K562 (cell line): ENCODE measurements around the gene FANCD2. TPM values are rescaled to one million over a fixed set of nuclear protein-coding genes. Genes with fewer than 3 reads are reported as not detected.

Experiments
- BRD4 ChIP-seq: fragments of 200-600 bp; sonication (generic); IDR thresholded peaks from 2 replicates; pipeline ENCODE4 v1.6.1; 2017; ENCODE audit warnings: inconsistent platforms
- BRD9 ChIP-seq: fragments of 450-650 bp; IDR thresholded peaks from 2 replicates; pipeline ENCODE4 v1.6.1; 2018; ENCODE audit warnings: low read depth; ENCODE audit not compliant: partially characterized antibody
- ETV1 ChIP-seq: fragments of 450-650 bp; conservative IDR thresholded peaks from 2 replicates; pipeline ENCODE4 v1.6.1; 2016; ENCODE audit warnings: missing genetic modification characterization, control low read depth, low read depth, missing compliant biosample characterization
- HDAC6 ChIP-seq: IDR thresholded peaks from 2 replicates; pipeline ENCODE4 v1.6.1; 2012; ENCODE audit warnings: low read depth, mild to moderate bottlenecking, control low read depth, inconsistent platforms, low read length, moderate library complexity
- MAFG ChIP-seq: fragments of 450-650 bp; conservative IDR thresholded peaks from 2 replicates; pipeline ENCODE4 v1.6.1; 2016; ENCODE audit warnings: missing genetic modification characterization, missing compliant biosample characterization
- MCM7 ChIP-seq, 2 experiments: fragments of 450-650 bp; IDR thresholded peaks; 2 replicates each; pipeline ENCODE4 v1.6.1; 2016 to 2018
- MEF2A ChIP-seq: IDR thresholded peaks from 2 replicates; pipeline ENCODE4 v1.6.1; 2011; ENCODE audit warnings: low read depth, mild to moderate bottlenecking, low read length, moderate library complexity; ENCODE audit not compliant: control insufficient read depth
- MXI1 ChIP-seq: IDR thresholded peaks from 2 replicates; pipeline ENCODE4 v1.6.1; 2011; ENCODE audit warnings: low read depth, mild to moderate bottlenecking, improper control_type of control experiment, low read length
- NFRKB ChIP-seq: fragments of 450-650 bp; IDR thresholded peaks from 2 replicates; pipeline ENCODE4 v1.6.1; 2016; ENCODE audit warnings: low read depth
- NR4A1 ChIP-seq, 2 experiments: fragments of 250-450 bp in 1 of 2; fragments of 450-650 bp in 1 of 2; sonication (Bioruptor Pico) in 1 of 2; IDR thresholded peaks; 2 replicates each; pipeline versions ENCODE4 v1.4.0 to v1.6.1; 2016 to 2020; ENCODE audit warnings: mild to moderate bottlenecking in 2 of 2, missing compliant biosample characterization in 1 of 2, missing genetic modification characterization in 1 of 2, moderate library complexity in 1 of 2
- SMARCB1 ChIP-seq: IDR thresholded peaks from 2 replicates; pipeline ENCODE4 v1.6.1; 2011; ENCODE audit warnings: improper control_type of control experiment, low read depth; ENCODE audit not compliant: insufficient read length
- SMARCC2 ChIP-seq: fragments of 450-650 bp; IDR thresholded peaks from 2 replicates; pipeline ENCODE4 v1.6.1; 2017; ENCODE audit warnings: antibody characterized with exemption, moderate library complexity, mild to moderate bottlenecking, low read depth
- SMARCE1 ChIP-seq: fragments of 450-650 bp; IDR thresholded peaks from 2 replicates; pipeline ENCODE4 v1.7.1; 2016; ENCODE audit warnings: mild to moderate bottlenecking
- SOX6 ChIP-seq: fragments of 450-650 bp; IDR thresholded peaks from 2 replicates; pipeline ENCODE4 v1.6.1; 2014; ENCODE audit warnings: mild to moderate bottlenecking
- SP1 ChIP-seq: sonication (generic); formaldehyde crosslinking; IDR thresholded peaks from 2 replicates; pipeline ENCODE4 v1.8.1; 2022; ENCODE audit warnings: mild to moderate bottlenecking, missing genetic modification reagents
- SRSF1 ChIP-seq: fragments of 200-400 bp; formaldehyde crosslinking; IDR thresholded peaks from 2 replicates; pipeline ENCODE4 v1.6.1; 2017; ENCODE audit warnings: mild to moderate bottlenecking, low read depth, low read length, moderate library complexity
- YY1 ChIP-seq, 3 experiments: IDR thresholded peaks; 2 replicates each; pipeline ENCODE4 v1.6.1; 2011; ENCODE audit warnings: low read length in 2 of 3, mild to moderate bottlenecking in 2 of 3, moderate library complexity in 2 of 3, borderline replicate concordance in 1 of 3, control low read depth in 1 of 3, low read depth in 1 of 3; ENCODE audit not compliant: insufficient read depth in 3 of 3, insufficient replicate concordance in 2 of 3, control insufficient read depth in 1 of 3, insufficient read length in 1 of 3; ENCODE audit errors: extremely low read depth in 1 of 3
- ZNF263 ChIP-seq: sonication (generic); formaldehyde crosslinking; IDR thresholded peaks from 2 replicates; pipeline ENCODE4 v1.8.0; 2022; ENCODE audit warnings: mild to moderate bottlenecking, missing genetic modification reagents, borderline replicate concordance
- ZNF274 ChIP-seq: IDR thresholded peaks from 2 replicates; pipeline ENCODE4 v1.6.1; 2011; ENCODE audit warnings: low read depth, mild to moderate bottlenecking, low read length, moderate library complexity, borderline replicate concordance
- ZNF311 ChIP-seq: fragments of 250-450 bp; sonication (Bioruptor Pico); IDR thresholded peaks from 2 replicates; pipeline ENCODE4 v1.4.0; 2020; ENCODE audit warnings: mild to moderate bottlenecking, moderate library complexity
- polyA plus RNA-seq, 8 experiments: library from polyadenylated mRNA; depleted of rRNA in 4 of 8; stranded (reverse) in 5 of 8; unstranded in 3 of 8; fragments of >200 nt; fragmentation: Nextera tagmentation in 2 of 8; fragmentation: Illumina TruSeq in 1 of 8; extraction: Ambion mirVana in 2 of 8; extraction: Trizol in 1 of 8; gene quantifications; 2 replicates each; pipeline versions ENCODE4 v1.2.1 to v1.2.3, GENCODE V29; 2011 to 2014; ENCODE audit warnings: inconsistent platforms in 1 of 8, missing spikeins in 1 of 8
- total RNA-seq, 7 experiments: library from RNA; depleted of rRNA in 6 of 7; stranded (reverse); fragments of >200 nt in 6 of 7; fragmentation: Illumina TruSeq in 2 of 7; extraction: Trizol in 2 of 7; gene quantifications; 2 replicates each; pipeline versions ENCODE4 v1.2.1 to v1.2.3, GENCODE V29; 2011 to 2021; ENCODE audit warnings: low replicate concordance in 1 of 7
- TF ChIP-seq, protein P1 (sequence below): fragments of 450-650 bp; IDR thresholded peaks from 2 replicates; pipeline ENCODE4 v1.6.1; 2014; ENCODE audit warnings: low read depth, mild to moderate bottlenecking, moderate library complexity, borderline replicate concordance
- TF ChIP-seq, protein P2 (sequence below), 2 experiments: fragments of 150-350 bp in 1 of 2; IDR thresholded peaks; 2 replicates each; pipeline ENCODE4 v1.6.1; 2012 to 2016; ENCODE audit warnings: low read depth in 2 of 2, low read length in 2 of 2, mild to moderate bottlenecking in 1 of 2, moderate library complexity in 1 of 2

The FANCD2 gene
- total and polyA plus RNA-seq, 9 of the 15 experiments (the other 6 are each of a cell fraction or from before 2014, with no cell fraction given): 59.4 to 137 (median 96.1) TPM

- TF ChIP-seq SRSF1 (no peak), MXI1 (no peak; the same call in 1 of the 2 replicates), SOX6 (peak; percentile 78), BRD4 (peak; percentile 96), SMARCE1 (peak; percentile 97), YY1 (IDR thresholded peaks at IDR 0.05; ENCODE audit: borderline replicate concordance in 1 of 3, control insufficient read depth in 1 of 3, extremely low read depth in 1 of 3, insufficient read depth in 3 of 3, insufficient read length in 1 of 3, insufficient replicate concordance in 2 of 3, low read depth in 1 of 3, low read length in 2 of 3) (no peak), HDAC6 (no peak), SMARCB1 (peak; percentile 97), ZNF274 (no peak), ZNF263 (CRISPR knock-in tag) (0 out of 2 replicates have a peak, but pooled peaks have one; percentile 33), SP1 (CRISPR knock-in tag) (no peak), MAFG (tag) (peak; percentile 99), NFRKB (peak; percentile 93), SMARCC2 (peak; percentile 95), MCM7 (IDR thresholded peaks at IDR 0.05) (no peak), ETV1 (tag) (peak; percentile 7; the same call in 1 of the 2 replicates), ZNF311 (CRISPR knock-in tag) (peak; percentile 62; the same call in 1 of the 2 replicates), BRD9 (peak; percentile 90), MEF2A (peak; percentile 48; the same call in 1 of the 2 replicates), NR4A1 (CRISPR knock-in tag; IDR thresholded peaks at IDR 0.05) (no peak), NR4A1 (tag; IDR thresholded peaks at IDR 0.05) (peak; percentile 65; the same call in 1 of the 2 replicates)
- TF ChIP-seq, protein P1, sequence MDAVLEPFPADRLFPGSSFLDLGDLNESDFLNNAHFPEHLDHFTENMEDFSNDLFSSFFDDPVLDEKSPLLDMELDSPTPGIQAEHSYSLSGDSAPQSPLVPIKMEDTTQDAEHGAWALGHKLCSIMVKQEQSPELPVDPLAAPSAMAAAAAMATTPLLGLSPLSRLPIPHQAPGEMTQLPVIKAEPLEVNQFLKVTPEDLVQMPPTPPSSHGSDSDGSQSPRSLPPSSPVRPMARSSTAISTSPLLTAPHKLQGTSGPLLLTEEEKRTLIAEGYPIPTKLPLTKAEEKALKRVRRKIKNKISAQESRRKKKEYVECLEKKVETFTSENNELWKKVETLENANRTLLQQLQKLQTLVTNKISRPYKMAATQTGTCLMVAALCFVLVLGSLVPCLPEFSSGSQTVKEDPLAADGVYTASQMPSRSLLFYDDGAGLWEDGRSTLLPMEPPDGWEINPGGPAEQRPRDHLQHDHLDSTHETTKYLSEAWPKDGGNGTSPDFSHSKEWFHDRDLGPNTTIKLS: peak; percentile 54; the same call in 1 of the 2 replicates
- TF ChIP-seq, protein P2, sequence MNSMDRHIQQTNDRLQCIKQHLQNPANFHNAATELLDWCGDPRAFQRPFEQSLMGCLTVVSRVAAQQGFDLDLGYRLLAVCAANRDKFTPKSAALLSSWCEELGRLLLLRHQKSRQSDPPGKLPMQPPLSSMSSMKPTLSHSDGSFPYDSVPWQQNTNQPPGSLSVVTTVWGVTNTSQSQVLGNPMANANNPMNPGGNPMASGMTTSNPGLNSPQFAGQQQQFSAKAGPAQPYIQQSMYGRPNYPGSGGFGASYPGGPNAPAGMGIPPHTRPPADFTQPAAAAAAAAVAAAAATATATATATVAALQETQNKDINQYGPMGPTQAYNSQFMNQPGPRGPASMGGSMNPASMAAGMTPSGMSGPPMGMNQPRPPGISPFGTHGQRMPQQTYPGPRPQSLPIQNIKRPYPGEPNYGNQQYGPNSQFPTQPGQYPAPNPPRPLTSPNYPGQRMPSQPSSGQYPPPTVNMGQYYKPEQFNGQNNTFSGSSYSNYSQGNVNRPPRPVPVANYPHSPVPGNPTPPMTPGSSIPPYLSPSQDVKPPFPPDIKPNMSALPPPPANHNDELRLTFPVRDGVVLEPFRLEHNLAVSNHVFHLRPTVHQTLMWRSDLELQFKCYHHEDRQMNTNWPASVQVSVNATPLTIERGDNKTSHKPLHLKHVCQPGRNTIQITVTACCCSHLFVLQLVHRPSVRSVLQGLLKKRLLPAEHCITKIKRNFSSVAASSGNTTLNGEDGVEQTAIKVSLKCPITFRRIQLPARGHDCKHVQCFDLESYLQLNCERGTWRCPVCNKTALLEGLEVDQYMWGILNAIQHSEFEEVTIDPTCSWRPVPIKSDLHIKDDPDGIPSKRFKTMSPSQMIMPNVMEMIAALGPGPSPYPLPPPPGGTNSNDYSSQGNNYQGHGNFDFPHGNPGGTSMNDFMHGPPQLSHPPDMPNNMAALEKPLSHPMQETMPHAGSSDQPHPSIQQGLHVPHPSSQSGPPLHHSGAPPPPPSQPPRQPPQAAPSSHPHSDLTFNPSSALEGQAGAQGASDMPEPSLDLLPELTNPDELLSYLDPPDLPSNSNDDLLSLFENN (IDR thresholded peaks at IDR 0.05; ENCODE audit: low read depth in 2 of 2, low read length in 2 of 2): peak in 1 of 2 experiments; percentile 68; a peak in 2 of 4 replicates
Observed at GRCh38 chr3:9976721-9977709, 49.2 kb upstream of the FANCD2 start (continued).
